IMR-90 (cell line): ENCODE results near the gene PTGDR. TPM values are rescaled to one million over a fixed set of nuclear protein-coding genes. Genes with fewer than 3 reads are reported as not detected.

Source experiments
- ATAC-seq: fragments of 200-7000 bp; cut with Tn5 transposase; 2 replicates; pipeline ENCODE4 v1.9.1; 2020; ENCODE audit warnings: low read depth, mild to moderate bottlenecking, moderate library complexity
- BruUV-seq: library from RNA; stranded (reverse); fragments of 400-500 nt; replicated peaks from 2 replicates; lab custom pipeline; 2021; lab: Mats Ljungman, UMichigan
- CTCF ChIA-PET: fragments of 300-600 bp; formaldehyde crosslinking; extraction: SDS; loops from one replicate; lab custom pipeline; 2021; ENCODE audit warnings: antibody characterized with exemption; lab: Yijun Ruan, JAX
- POLR2A ChIA-PET: fragments of 300-600 bp; sonication (Branson Sonifier 250); formaldehyde crosslinking; loops from one replicate; lab custom pipeline; 2022; ENCODE audit warnings: antibody characterized with exemption; ENCODE audit not compliant: unreplicated experiment; lab: Charles Lee
- DNase-seq: peaks from one replicate; pipeline ENCODE4 v3.0.0; 2013
- H2AFZ ChIP-seq: replicated peaks from 2 replicates; pipeline ENCODE3; 2013; ENCODE audit warnings: low read length, mild to moderate bottlenecking; ENCODE audit not compliant: poor library complexity
- H2AK5ac ChIP-seq: 2 replicates; pipeline ENCODE4 v1.6.1; 2013; ENCODE audit warnings: low read depth, low read length, inconsistent platforms
- H2AK9ac ChIP-seq: replicated peaks from 2 replicates; pipeline ENCODE3; 2013; ENCODE audit warnings: mild to moderate bottlenecking, low read depth, low read length, moderate library complexity; ENCODE audit not compliant: poor library complexity
- H2BK120ac ChIP-seq: 2 replicates; pipeline ENCODE4 v1.6.1; 2013; ENCODE audit warnings: low read depth, low read length, inconsistent platforms
- H2BK15ac ChIP-seq: 3 replicates; pipeline ENCODE4 v1.6.1; 2013; ENCODE audit warnings: low read depth, low read length, inconsistent platforms
- H2BK20ac ChIP-seq: 2 replicates; pipeline ENCODE4 v1.6.1; 2013; ENCODE audit warnings: low read depth, mild to moderate bottlenecking, inconsistent platforms, low read length, moderate library complexity
- H2BK5ac ChIP-seq: 2 replicates; pipeline ENCODE4 v1.6.1; 2013; ENCODE audit warnings: mild to moderate bottlenecking, low read depth, low read length, inconsistent platforms; ENCODE audit not compliant: poor library complexity, severe bottlenecking
- H3K14ac ChIP-seq: replicated peaks from 2 replicates; pipeline ENCODE4 v1.6.1; 2013; ENCODE audit warnings: low read depth, low read length, inconsistent platforms
- H3K18ac ChIP-seq: 2 replicates; pipeline ENCODE4 v1.6.1; 2013; ENCODE audit warnings: low read depth, low read length, control low read depth
- H3K23ac ChIP-seq: 2 replicates; pipeline ENCODE4 v1.6.1; 2013; ENCODE audit warnings: low read depth, low read length, inconsistent platforms
- H3K27ac ChIP-seq: 2 replicates; pipeline ENCODE4 v1.5.1; 2013; ENCODE audit warnings: mild to moderate bottlenecking, control low read depth, low read length; ENCODE audit not compliant: insufficient read depth
- H3K27me3 ChIP-seq: 2 replicates; pipeline ENCODE4 v1.6.1; 2013; ENCODE audit warnings: low read length; ENCODE audit not compliant: control insufficient read depth, insufficient read depth
- H3K36me3 ChIP-seq: 2 replicates; pipeline ENCODE4 v1.6.1; 2013; ENCODE audit warnings: low read length, mixed read lengths; ENCODE audit not compliant: control insufficient read depth, insufficient read depth
- H3K4ac ChIP-seq: 2 replicates; pipeline ENCODE4 v1.6.1; 2013; ENCODE audit warnings: low read depth, low read length, inconsistent platforms
- H3K4me1 ChIP-seq: 2 replicates; pipeline ENCODE4 v1.6.1; 2013; ENCODE audit warnings: low read length, mixed read lengths; ENCODE audit not compliant: control insufficient read depth, insufficient read depth
- H3K4me2 ChIP-seq: 2 replicates; pipeline ENCODE4 v1.6.1; 2013; ENCODE audit warnings: low read depth, mild to moderate bottlenecking, control low read depth, low read length, moderate library complexity
- H3K4me3 ChIP-seq: 2 replicates; pipeline ENCODE4 v1.5.1; 2013; ENCODE audit warnings: low read depth, mild to moderate bottlenecking, control low read depth, low read length, moderate library complexity; ENCODE audit not compliant: insufficient read depth
- H3K56ac ChIP-seq: 2 replicates; pipeline ENCODE4 v1.6.1; 2013; ENCODE audit warnings: low read length, inconsistent platforms; ENCODE audit not compliant: insufficient read depth; ENCODE audit errors: extremely low read depth
- H3K79me1 ChIP-seq, 2 experiments: 2 replicates each; pipeline ENCODE4 v1.6.1; 2013; ENCODE audit warnings: low read length in 2 of 2, inconsistent platforms in 1 of 2, low read depth in 1 of 2
- H3K9ac ChIP-seq: 2 replicates; pipeline ENCODE4 v1.6.1; 2013; ENCODE audit warnings: low read depth, low read length, control low read depth
- H3K9me1 ChIP-seq: 2 replicates; pipeline ENCODE4 v1.6.1; 2013; ENCODE audit warnings: low read length, inconsistent platforms; ENCODE audit not compliant: insufficient read depth
- H3K9me3 ChIP-seq: 2 replicates; pipeline ENCODE4 v1.6.1; 2013; ENCODE audit warnings: low read length; ENCODE audit not compliant: control insufficient read depth, insufficient read depth
- H4K20me1 ChIP-seq: 2 replicates; pipeline ENCODE4 v1.6.1; 2013; ENCODE audit warnings: low read length, inconsistent platforms; ENCODE audit not compliant: insufficient read depth
- H4K5ac ChIP-seq: 2 replicates; pipeline ENCODE4 v1.6.1; 2013; ENCODE audit warnings: mild to moderate bottlenecking, low read depth, low read length, control low read depth
- H4K8ac ChIP-seq, 2 experiments: 2 replicates each; pipeline ENCODE4 v1.6.1; 2013; ENCODE audit warnings: low read depth in 2 of 2, low read length in 2 of 2, control low read depth in 1 of 2, inconsistent platforms in 1 of 2
- H4K91ac ChIP-seq: 2 replicates; pipeline ENCODE4 v1.6.1; 2013; ENCODE audit warnings: low read depth, low read length, inconsistent platforms; ENCODE audit not compliant: insufficient read depth
- BHLHE40 ChIP-seq: fragments of 150-350 bp; IDR thresholded peaks from 2 replicates; pipeline ENCODE4 v1.6.1; 2016; ENCODE audit warnings: mild to moderate bottlenecking, low read depth, low read length
- CEBPB ChIP-seq: IDR thresholded peaks from 2 replicates; pipeline ENCODE4 v1.6.1; 2012; ENCODE audit warnings: low read depth, low read length, improper control_type of control experiment
- CHD1 ChIP-seq: IDR thresholded peaks from 2 replicates; pipeline ENCODE4 v1.6.1; 2012; ENCODE audit warnings: low read depth, low read length, improper control_type of control experiment
- FOS ChIP-seq: fragments of 150-350 bp; IDR thresholded peaks from 2 replicates; pipeline ENCODE4 v1.6.1; 2016; ENCODE audit warnings: low read depth, low read length
- MAFK ChIP-seq: IDR thresholded peaks from 2 replicates; pipeline ENCODE4 v1.6.1; 2012; ENCODE audit warnings: low read depth, low read length, improper control_type of control experiment
- MAZ ChIP-seq: IDR thresholded peaks from 2 replicates; pipeline ENCODE4 v1.6.1; 2012; ENCODE audit warnings: low read depth, mild to moderate bottlenecking, low read length, improper control_type of control experiment, moderate library complexity, borderline replicate concordance
- MXI1 ChIP-seq: IDR thresholded peaks from 2 replicates; pipeline ENCODE4 v1.6.1; 2012; ENCODE audit warnings: low read depth, mild to moderate bottlenecking, low read length, moderate library complexity, borderline replicate concordance
- NFE2L2 ChIP-seq: fragments of 150-350 bp; IDR thresholded peaks from 2 replicates; pipeline ENCODE4 v1.6.1; 2016; ENCODE audit warnings: low read depth, mild to moderate bottlenecking, low read length
- POLR2A ChIP-seq: IDR thresholded peaks from 2 replicates; pipeline ENCODE4 v1.6.1; 2012; ENCODE audit warnings: mild to moderate bottlenecking, low read depth, low read length
- RAD21 ChIP-seq: IDR thresholded peaks from 2 replicates; pipeline ENCODE4 v1.6.1; 2012; ENCODE audit warnings: low read length, improper control_type of control experiment
- RCOR1 ChIP-seq: IDR thresholded peaks from 2 replicates; pipeline ENCODE4 v1.6.1; 2012; ENCODE audit warnings: mild to moderate bottlenecking, low read length, improper control_type of control experiment; ENCODE audit not compliant: insufficient replicate concordance
- RFX5 ChIP-seq: IDR thresholded peaks from 2 replicates; pipeline ENCODE4 v1.8.0; 2012; ENCODE audit warnings: low read depth, mild to moderate bottlenecking, low read length, moderate library complexity
- SMC3 ChIP-seq: fragments of 150-350 bp; IDR thresholded peaks from 2 replicates; pipeline ENCODE4 v1.6.1; 2016; ENCODE audit warnings: low read depth, mild to moderate bottlenecking, antibody characterized with exemption, low read length, moderate library complexity
- WGBS, 2 experiments: methylation state at CpG; one replicate each; pipeline versions ENCODE4 v1.1.5 to v1.1.7; 2013; ENCODE audit warnings: missing lambda C conversion rate in 2 of 2; ENCODE audit not compliant: insufficient read length in 1 of 2; ENCODE audit errors: extremely low coverage in 2 of 2; 5-methylcytosine and 5-hydroxymethylcytosine counted together
- dilution Hi-C: fragments of 300-500 bp; cut with HindIII; formaldehyde crosslinking; loops from one replicate; pipeline ENCODE4 v1.14.3; 2018; ENCODE audit warnings: low sequenced_read_pairs; ENCODE audit not compliant: unreplicated experiment
- in situ Hi-C: fragments of 300-500 bp; cut with MboI; formaldehyde crosslinking; loops from 3 replicates; pipeline ENCODE4 v1.14.3; 2019; ENCODE audit warnings: low sequenced_read_pairs, inconsistent platforms, mixed read lengths
- intact Hi-C: fragments of 100-400 bp; cut with micrococcal nuclease; formaldehyde crosslinking; loops from 2 replicates; pipeline ENCODE4 v1.10.0; 2022
- polyA plus RNA-seq, 3 experiments: library from polyadenylated mRNA; depleted of rRNA; stranded (reverse); fragments of >200 nt; gene quantifications; 2 replicates each; pipeline ENCODE4 v1.2.3, GENCODE V29; 2012; ENCODE audit warnings: low replicate concordance in 1 of 3
- total RNA-seq: library from RNA; depleted of rRNA; stranded (reverse); fragments of >200 nt; gene quantifications from 2 replicates; pipeline ENCODE4 v1.2.3, GENCODE V29; 2012
- TF ChIP-seq, protein P1 (sequence below): fragments of 150-350 bp; IDR thresholded peaks from 2 replicates; pipeline ENCODE4 v1.6.1; 2017; ENCODE audit warnings: mild to moderate bottlenecking, antibody characterized with exemption, low read length, low read depth
- TF ChIP-seq, protein P2 (sequence below): fragments of 150-350 bp; IDR thresholded peaks from 2 replicates; pipeline ENCODE4 v1.6.1; 2016; ENCODE audit warnings: low read depth, mild to moderate bottlenecking, low read length, moderate library complexity, borderline replicate concordance
- TF ChIP-seq, protein P3 (sequence below): conservative IDR thresholded peaks from 2 replicates; pipeline ENCODE4 v1.5.1; 2012; ENCODE audit warnings: mild to moderate bottlenecking, low read depth, low read length, improper control_type of control experiment

The PTGDR gene
- total and polyA plus RNA-seq, 2 of the 4 experiments (the other 2 are of a cell fraction): not detected

DNA sequence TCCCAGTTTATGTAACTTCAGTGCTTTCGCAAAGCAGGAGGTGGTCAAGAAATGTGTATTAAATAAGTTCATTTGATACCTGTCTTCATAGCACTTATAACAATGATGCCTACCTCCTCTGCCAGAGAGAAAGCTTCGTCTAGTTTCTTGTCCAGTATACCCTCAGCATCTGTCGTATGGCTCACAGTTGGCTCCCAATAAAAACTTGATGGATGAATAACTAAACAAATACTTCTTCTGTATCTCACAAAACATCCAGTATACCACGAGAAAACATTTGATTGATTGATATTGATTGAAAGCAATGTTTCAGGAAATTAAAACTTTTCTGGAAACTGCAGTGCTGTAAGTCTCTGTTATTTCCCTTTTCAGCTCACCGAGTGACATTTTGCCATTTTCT, 26.9 kb upstream of the PTGDR start:
- Histone ChIP-seq H3K4me1 (peaks cover 8% of the 10 kb centered on the region), H2BK15ac (peak overlapping the region; percentile 24; the same call in 1 of the 3 replicates), H3K56ac (no peak overlapping the region), H2AFZ (no peak overlapping the region), H3K9me1 (peaks cover 7% of the 10 kb centered on the region; the same call in 1 of the 2 replicates), H3K9ac (no peak overlapping the region), H3K23ac (peak overlapping the region; percentile 13; the same call in 1 of the 2 replicates), H3K27ac (0 out of 2 replicates have a peak overlapping the region, but pooled peaks have one; percentile 6), H3K14ac (peak overlapping the region; percentile 27), H4K5ac (peak overlapping the region; percentile 68), H3K18ac (peak overlapping the region; percentile 86), H3K4me3 (no peak overlapping the region), H3K4ac (peak overlapping the region; percentile 13; the same call in 1 of the 2 replicates), H4K8ac (peak overlapping the region in 1 of 2 experiments; percentile 34; a peak in 3 of 4 replicates), H2BK120ac (peak overlapping the region; percentile 41), H3K4me2 (peak overlapping the region; percentile 97), H2BK5ac (peak overlapping the region; percentile 98), H2AK5ac (no peak overlapping the region), H3K9me3 (no peaks in the 10 kb centered on the region), H4K20me1 (no peaks in the 10 kb centered on the region; the same call in 1 of the 2 replicates), H3K27me3 (no peaks in the 10 kb centered on the region; the same call in 1 of the 2 replicates), H2AK9ac (no peak overlapping the region), H2BK20ac (peak overlapping the region; percentile 66), H4K91ac (peak overlapping the region; percentile 7; the same call in 1 of the 2 replicates), H3K36me3 (no peaks in the 10 kb centered on the region), H3K79me1 (no peaks in the 10 kb centered on the region)
- TF ChIP-seq CEBPB (no peak), RCOR1 (no peak), FOS (no peak), MAZ (no peak), MXI1 (no peak), SMC3 (no peak), CHD1 (no peak), RFX5 (no peak), NFE2L2 (no peak), POLR2A (no peak), BHLHE40 (no peak), MAFK (no peak), RAD21 (no peak)
- TF ChIP-seq, protein P1, sequence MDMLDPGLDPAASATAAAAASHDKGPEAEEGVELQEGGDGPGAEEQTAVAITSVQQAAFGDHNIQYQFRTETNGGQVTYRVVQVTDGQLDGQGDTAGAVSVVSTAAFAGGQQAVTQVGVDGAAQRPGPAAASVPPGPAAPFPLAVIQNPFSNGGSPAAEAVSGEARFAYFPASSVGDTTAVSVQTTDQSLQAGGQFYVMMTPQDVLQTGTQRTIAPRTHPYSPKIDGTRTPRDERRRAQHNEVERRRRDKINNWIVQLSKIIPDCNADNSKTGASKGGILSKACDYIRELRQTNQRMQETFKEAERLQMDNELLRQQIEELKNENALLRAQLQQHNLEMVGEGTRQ: no peak
- TF ChIP-seq, protein P2, sequence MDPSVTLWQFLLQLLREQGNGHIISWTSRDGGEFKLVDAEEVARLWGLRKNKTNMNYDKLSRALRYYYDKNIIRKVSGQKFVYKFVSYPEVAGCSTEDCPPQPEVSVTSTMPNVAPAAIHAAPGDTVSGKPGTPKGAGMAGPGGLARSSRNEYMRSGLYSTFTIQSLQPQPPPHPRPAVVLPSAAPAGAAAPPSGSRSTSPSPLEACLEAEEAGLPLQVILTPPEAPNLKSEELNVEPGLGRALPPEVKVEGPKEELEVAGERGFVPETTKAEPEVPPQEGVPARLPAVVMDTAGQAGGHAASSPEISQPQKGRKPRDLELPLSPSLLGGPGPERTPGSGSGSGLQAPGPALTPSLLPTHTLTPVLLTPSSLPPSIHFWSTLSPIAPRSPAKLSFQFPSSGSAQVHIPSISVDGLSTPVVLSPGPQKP: no peak
- TF ChIP-seq, protein P3, sequence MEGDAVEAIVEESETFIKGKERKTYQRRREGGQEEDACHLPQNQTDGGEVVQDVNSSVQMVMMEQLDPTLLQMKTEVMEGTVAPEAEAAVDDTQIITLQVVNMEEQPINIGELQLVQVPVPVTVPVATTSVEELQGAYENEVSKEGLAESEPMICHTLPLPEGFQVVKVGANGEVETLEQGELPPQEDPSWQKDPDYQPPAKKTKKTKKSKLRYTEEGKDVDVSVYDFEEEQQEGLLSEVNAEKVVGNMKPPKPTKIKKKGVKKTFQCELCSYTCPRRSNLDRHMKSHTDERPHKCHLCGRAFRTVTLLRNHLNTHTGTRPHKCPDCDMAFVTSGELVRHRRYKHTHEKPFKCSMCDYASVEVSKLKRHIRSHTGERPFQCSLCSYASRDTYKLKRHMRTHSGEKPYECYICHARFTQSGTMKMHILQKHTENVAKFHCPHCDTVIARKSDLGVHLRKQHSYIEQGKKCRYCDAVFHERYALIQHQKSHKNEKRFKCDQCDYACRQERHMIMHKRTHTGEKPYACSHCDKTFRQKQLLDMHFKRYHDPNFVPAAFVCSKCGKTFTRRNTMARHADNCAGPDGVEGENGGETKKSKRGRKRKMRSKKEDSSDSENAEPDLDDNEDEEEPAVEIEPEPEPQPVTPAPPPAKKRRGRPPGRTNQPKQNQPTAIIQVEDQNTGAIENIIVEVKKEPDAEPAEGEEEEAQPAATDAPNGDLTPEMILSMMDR: no peak
- no TSS peak for BruUV-seq
- WGBS, 2 experiments: no CpG with 5 or more reads among the region's 5 CpGs
- dilution Hi-C loops: no loop called here
- DNase-seq: no peak
- 0 out of 2 replicates have a peak, but pooled peaks have one; percentile 12 for ATAC-seq
- intact Hi-C loops: no loop called here
- POLR2A ChIA-PET: no interaction called here
- in situ Hi-C loops: no loop called here
- CTCF ChIA-PET: interaction anchor here (0.6 kb wide), 1 partner anchor 782 kb away, joined by 9 read pairs; no protein-coding TSS in a partner anchor
